ENCODE results near the gene VAMP1.
A peak's percentile ranks its signal among the peaks of the same experiment; 100 is the strongest.
"Not testable (repeated sequence)": the region's sequence is repeated elsewhere in the genome, so short reads cannot be mapped to it uniquely, and the experiment has no call there.

Gene VAMP1

GRCh38 chr12:6450091-6450868, 20.2 kb downstream of the VAMP1 start:
- no peak for DNase-seq

- DNase-seq = no peak
Observed at GRCh38 chr12:6444704-6445688, 25.5 kb downstream of the VAMP1 start, which contains the start of gene CD27. Gene CD27, plus strand, starts transcription at chr12:6444955. Its CDS starts 141 bp downstream, at chr12:6445096.

DNA sequence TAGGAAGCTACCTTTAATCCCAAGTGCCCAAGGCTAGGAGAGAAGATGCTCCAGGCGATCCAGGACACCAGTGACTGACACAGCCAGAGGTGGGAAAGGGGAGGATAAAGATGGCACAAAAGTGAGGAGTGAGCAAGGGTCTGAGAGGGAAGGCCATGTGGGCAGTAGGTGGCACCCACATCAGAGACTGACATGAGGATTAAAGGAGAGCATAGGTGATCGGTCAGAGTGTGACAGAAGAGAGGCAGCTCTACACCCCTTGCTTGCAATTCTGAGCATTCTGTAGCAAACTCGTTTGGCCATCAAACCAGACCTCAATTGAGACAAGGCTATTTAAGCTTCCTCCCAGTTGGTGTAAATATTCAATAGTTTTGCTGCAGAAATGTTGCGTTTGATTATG, 26.4 kb downstream of the VAMP1 start:
- no peak for DNase-seq

GRCh38 chr12:6443361-6443983, 27.0 kb downstream of the VAMP1 start:
- peak; percentile 80 for DNase-seq

DNA sequence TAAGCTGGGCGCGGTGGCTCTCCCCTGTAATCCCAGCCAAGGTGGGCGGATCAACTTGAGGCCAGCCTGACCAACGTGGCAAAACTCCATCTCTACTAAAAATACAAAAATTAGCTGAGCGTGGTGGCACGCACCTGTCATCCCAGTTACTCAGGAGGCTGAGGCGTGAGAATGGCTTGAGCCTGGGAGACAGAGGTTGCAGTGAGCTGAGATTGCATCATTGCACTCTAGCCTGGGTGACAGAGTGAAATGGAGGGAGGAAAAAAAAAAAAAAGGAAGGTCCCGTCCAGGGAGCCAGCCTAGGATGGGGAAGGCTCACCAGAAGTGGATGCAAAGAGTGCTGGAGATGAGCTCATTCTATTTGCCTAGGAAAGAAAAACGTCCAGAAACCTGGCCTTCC, 27.6 kb downstream of the VAMP1 start:
- DNase-seq = no peak

- no peak for DNase-seq
Observed at GRCh38 chr12:6440391-6440790, 30.1 kb downstream of the VAMP1 start.

DNA sequence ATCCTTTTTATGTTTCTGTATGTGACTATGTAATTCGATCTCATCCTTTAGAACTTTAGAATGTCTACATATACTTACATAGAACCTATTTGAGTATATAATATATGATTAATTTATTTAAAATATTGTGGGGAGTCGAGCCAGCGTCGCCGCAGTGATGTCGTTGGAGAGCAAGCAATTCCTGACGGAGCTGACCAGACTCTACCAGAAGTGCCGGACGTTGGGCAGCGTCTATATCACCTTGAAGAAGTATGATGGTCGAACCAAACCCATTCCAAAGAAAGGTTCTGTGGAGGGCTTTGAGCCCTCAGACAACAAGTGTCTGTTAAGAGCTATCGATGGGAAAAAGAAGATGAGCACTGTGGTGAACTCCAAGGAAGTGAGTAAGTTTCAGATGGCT, 32.1 kb downstream of the VAMP1 start:
- no peak for DNase-seq

- DNase-seq = no peak
Observed at GRCh38 chr12:6437586-6437985, 32.9 kb downstream of the VAMP1 start.

GRCh38 chr12:6435961-6436715, 34.3 kb downstream of the VAMP1 start:
- DNase-seq = no peak

DNA sequence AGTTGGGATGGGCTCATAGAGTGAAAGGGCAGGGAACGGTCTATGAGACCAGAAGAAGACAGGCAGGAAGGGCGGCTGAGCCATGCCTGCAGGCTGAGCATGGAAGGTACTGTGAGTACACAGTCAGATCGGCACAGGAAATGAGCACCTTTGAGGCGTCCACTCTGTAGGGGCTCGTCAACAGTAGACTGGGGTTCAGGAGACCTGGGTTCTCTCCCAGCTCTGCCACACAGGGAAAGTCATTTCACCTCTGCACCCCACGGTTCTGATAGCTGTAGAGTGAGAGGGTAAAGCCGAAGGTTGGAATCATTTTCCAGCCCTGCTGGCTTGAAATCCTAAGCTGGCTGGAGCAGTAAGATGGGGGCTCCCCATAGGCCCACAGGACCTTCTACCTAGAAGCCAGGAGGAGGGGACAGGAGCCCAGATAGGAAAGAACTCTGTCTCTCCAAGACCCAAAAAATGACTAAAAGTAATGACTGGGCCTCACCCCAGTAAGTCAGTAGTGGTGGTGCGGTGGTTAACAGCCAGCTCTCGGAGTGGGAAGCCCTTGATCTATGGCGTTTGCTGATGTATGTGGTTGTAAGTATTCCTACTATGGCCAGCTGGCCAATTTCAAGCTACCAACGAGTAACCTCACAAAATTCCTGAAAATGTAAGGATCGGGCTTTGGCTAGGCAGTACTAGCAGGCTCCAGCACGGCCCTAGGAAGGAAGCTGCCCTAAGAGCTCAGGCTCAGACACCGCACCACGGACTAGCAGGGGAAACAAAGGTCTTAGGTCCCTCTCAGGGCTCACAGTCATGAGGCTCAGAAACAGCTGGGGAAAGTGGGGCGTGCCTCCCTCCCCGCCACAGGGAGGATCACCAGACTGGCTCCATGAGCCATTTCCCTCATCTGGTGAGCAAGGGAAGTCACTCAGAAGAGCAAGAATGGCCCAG, 36.0 kb downstream of the VAMP1 start:
- peak; percentile 59 for DNase-seq

GRCh38 chr12:6432991-6433390, 37.5 kb downstream of the VAMP1 start:
- no peak for DNase-seq

DNA sequence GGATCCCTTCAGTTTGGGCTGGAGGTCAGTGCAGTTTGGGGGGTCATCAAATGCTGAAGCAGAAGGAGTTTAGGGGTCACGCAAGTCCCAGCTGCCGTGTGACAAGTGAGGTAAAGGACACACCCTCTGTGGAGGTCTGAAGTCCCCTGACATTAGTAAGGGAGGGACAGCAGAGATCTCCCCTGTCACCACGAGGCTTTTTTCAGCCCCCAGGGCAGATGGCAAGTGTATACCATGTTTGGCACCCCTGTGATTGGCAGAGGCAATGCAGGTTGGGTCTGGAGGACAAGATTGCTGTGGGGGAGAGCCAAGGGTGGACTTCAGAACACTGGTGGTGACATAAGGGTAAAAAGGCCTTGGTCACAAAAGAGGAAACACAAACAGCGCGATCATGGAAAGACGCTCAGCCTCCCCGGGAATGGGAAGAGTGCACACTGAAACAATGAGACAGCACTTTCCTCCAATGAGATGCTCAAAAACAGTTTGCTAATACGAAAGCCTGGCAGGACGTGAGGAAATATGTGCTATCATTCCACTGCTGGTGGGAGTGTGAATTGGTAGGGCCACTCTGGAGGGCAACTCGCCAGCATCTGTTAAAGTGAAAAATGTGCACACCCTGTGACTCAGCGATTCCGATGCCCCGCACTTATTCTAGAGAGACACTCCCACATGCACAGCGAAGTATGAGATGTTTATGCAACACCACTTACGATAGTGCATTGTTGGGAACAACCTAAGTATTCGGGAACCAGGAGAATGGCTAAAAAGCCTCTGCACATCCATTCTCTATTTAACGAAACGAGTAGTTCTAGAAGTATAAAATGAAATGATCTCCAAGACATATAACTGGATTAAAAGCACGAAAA, 40.1 kb downstream of the VAMP1 start:
- peak; percentile 68 for DNase-seq

DNA sequence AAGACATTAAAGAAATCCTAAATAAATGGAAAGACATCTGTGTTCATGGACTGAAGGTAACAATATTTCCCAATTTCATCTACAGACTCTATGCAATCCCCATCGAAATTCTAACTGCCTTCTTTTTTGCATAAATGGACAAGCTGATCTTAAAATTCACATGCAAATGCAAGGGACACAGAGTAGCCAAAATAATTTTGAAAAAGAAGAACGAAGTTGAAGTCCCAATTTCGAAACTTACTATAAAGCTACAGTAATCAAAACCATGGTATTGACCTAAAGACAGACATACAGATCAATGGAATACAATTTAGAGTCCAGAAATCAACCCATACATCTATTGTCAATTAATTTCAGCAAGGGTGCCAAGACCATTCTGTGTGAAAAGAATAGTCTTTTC, 42.2 kb downstream of the VAMP1 start:
- no peak for DNase-seq

- not testable (repeated sequence) for DNase-seq
Observed at GRCh38 chr12:6427796-6428195, 42.7 kb downstream of the VAMP1 start.

GRCh38 chr12:6426882-6427671, 43.4 kb downstream of the VAMP1 start:
- DNase-seq = peak; percentile 96

- DNase-seq = no peak
Observed at GRCh38 chr12:6425590-6426531, 44.6 kb downstream of the VAMP1 start.

DNA sequence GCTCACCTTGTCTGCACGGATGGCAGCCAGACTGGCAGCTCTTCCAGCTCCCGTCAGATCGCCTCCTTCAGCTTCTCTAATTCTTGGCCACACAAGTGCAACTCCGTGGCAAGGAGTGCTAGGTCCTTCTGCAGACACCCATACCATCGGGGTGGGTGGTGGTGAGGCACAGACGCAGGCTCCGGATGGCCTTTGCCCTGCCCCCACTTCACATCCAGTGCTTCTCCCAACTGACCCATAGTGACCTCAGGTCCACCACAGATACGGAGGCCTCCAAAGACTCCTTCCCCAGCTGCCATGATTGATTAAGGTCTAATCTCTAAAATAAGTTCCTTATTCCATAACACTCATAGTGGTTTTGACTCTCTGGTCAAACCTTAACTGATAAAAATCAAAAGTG, 45.6 kb downstream of the VAMP1 start:
- no peak for DNase-seq

DNA sequence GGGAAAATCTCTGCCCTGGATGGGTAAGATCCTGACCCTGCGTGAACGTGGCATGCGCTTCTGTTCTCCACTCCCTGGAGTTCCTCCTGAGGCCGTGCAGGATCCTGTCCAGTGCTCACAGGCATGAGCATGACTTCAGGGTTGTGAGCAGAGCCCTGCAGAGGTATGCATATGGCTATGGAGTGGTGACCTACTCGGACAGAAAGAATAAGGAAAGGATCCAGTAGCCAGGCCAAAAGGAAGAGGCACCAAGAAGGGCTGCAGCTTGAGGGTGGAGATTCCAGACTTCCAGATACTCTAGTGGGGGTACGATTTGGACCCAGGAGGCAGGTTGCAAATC, 46.5 kb downstream of the VAMP1 start:
- DNase-seq = no peak

Measured in activated CD4-positive, alpha-beta T cell treated with anti-CD3 and anti-CD28 coated beads, Interleukin-2, amount 50 U/mL, for 16 hours (primary cell).